ENCODE results near the gene CLDN3. TPM values are rescaled to one million over a fixed set of nuclear protein-coding genes. Genes with fewer than 3 reads are reported as not detected.
A peak's percentile ranks its signal among the peaks of the same experiment; 100 is the strongest.

Gene CLDN3
- total RNA-seq, 1 experiment from 2014 or later = 16.5 TPM

GRCh38 chr7:73719806-73720169 is 50.3 kb downstream of the CLDN3 start:
- H3K36me3 Mint-ChIP-seq (ENCODE audit: insufficient read depth in 1 of 3, low read depth in 3 of 3) = peaks cover 0 to 2% (median 0%) of the 10 kb centered on the region in 3 experiments; a peak in 2 of 7 replicates
- Histone ChIP-seq H3K9me3 (ENCODE audit: control insufficient read depth, low read depth, low read length) (no peaks in the 10 kb centered on the region), H3K23ac (ENCODE audit: insufficient read length, low read depth, low read length) (no peak overlapping the region), H3K27me3 (ENCODE audit: insufficient read depth, low read length) (peaks cover 3% of the 10 kb centered on the region; the same call in 1 of the 2 replicates), H2BK5ac (ENCODE audit: insufficient read length, low read length) (no peak overlapping the region), H2BK12ac (ENCODE audit: insufficient read length, low read depth, low read length) (no peak overlapping the region), H4K8ac (replicated peaks; ENCODE audit: insufficient read length, low read depth, low read length) (no peak overlapping the region), H2BK120ac (ENCODE audit: low read depth, low read length, poor library complexity, severe bottlenecking) (no peak overlapping the region), H4K20me1 (ENCODE audit: control insufficient read depth, insufficient read depth, insufficient read length) (no peaks in the 10 kb centered on the region), H3K23me2 (ENCODE audit: insufficient read length, low read depth, low read length, poor library complexity, severe bottlenecking) (peaks cover 9% of the 10 kb centered on the region), H3K4me1 (ENCODE audit: insufficient read depth, low read length) (no peaks in the 10 kb centered on the region), H4K5ac (ENCODE audit: insufficient read length, low read depth, low read length) (no peak overlapping the region), H3K27ac (ENCODE audit: insufficient read length, low read depth, low read length) (no peak overlapping the region), H3K18ac (ENCODE audit: insufficient read length, low read depth, low read length) (no peak overlapping the region), H2BK15ac (ENCODE audit: low read depth, low read length) (no peak overlapping the region), H3K79me2 (ENCODE audit: insufficient read depth, low read length) (no peaks in the 10 kb centered on the region), H3K4ac (ENCODE audit: low read depth, low read length) (no peak overlapping the region), H3T11ph (ENCODE audit: low read length) (no peak overlapping the region), H4K91ac (ENCODE audit: insufficient read length, low read depth, low read length) (no peak overlapping the region), H3K14ac (ENCODE audit: insufficient read depth, low read length) (no peak overlapping the region), H2AFZ (ENCODE audit: low read length) (no peak overlapping the region), H2AK5ac (ENCODE audit: insufficient read length, low read length) (no peak overlapping the region), H3K9ac (ENCODE audit: extremely low read depth, insufficient read length, low read length) (no peak overlapping the region), H3K56ac (ENCODE audit: insufficient read length, low read depth, low read length) (no peak overlapping the region), H2BK20ac (ENCODE audit: low read depth, low read length, poor library complexity, severe bottlenecking) (no peak overlapping the region), H3K4me2 (ENCODE audit: insufficient read depth, insufficient read length, low read length) (peak overlapping the region; percentile 74), H3K79me1 (ENCODE audit: insufficient read depth, low read depth, low read length, poor library complexity, severe bottlenecking) (no peaks in the 10 kb centered on the region)
- H3K4me1 Mint-ChIP-seq = peaks cover 0 to 7% of the 10 kb centered on the region in 2 experiments; a peak in 2 of 4 replicates
- H3K27ac Mint-ChIP-seq = no peak overlapping the region
- no peak for TF ChIP-seq CTCF (conservative IDR thresholded peaks at IDR 0.05)
- peak overlapping the region; percentile 61 to 76 for H3K4me3 Mint-ChIP-seq
- H3K27me3 Mint-ChIP-seq (ENCODE audit: low read depth) = peaks cover 39% of the 10 kb centered on the region
- no peak for DNase-seq
- no CpG with 5 or more reads among the region's 16 CpGs for WGBS (ENCODE audit: extremely low coverage, insufficient read length, low lambda C conversion rate)
- no peaks in the 10 kb centered on the region; a peak in 1 of 5 replicates for H3K9me3 Mint-ChIP-seq

Other genes with a start within 250 kb of the CLDN3 start
- gene BAZ1B, start 248.0 kb downstream of the CLDN3 start, total RNA-seq (2021) = 95.7 and 96.4 TPM in 2 replicates
- gene BCL7B, start 212.6 kb downstream of the CLDN3 start, total RNA-seq (2021) = 46.4 and 48.9 TPM in 2 replicates
- gene TBL2, start 191.7 kb downstream of the CLDN3 start, total RNA-seq (2021) = 24.9 and 26.7 TPM in 2 replicates
- gene MLXIPL, start 145.7 kb downstream of the CLDN3 start, total RNA-seq (2021) = 5.5 and 6.1 TPM in 2 replicates
- gene VPS37D, start 102.4 kb downstream of the CLDN3 start, total RNA-seq (2021) = 0.85 and 1.3 TPM in 2 replicates
- 8.1 and 8.7 TPM in 2 replicates for gene DNAJC30, start 86.8 kb downstream of the CLDN3 start, total RNA-seq (2021)
- 68.5 and 78.1 TPM in 2 replicates for gene BUD23, start 86.7 kb downstream of the CLDN3 start, total RNA-seq (2021)
- gene STX1A, start 50.6 kb downstream of the CLDN3 start, total RNA-seq (2021) = 9.3 and 10.1 TPM in 2 replicates
- gene ABHD11, start 31.5 kb downstream of the CLDN3 start, total RNA-seq (2021) = 29.4 and 34.4 TPM in 2 replicates
- 15.5 and 15.6 TPM in 2 replicates for gene CLDN4, start 60.7 kb upstream of the CLDN3 start, total RNA-seq (2021)
- gene METTL27, start 72.2 kb upstream of the CLDN3 start, total RNA-seq (2021) = 13.5 and 14.9 TPM in 2 replicates
- not detected in 2 replicates for gene TMEM270, start 90.9 kb upstream of the CLDN3 start, total RNA-seq (2021)